Ammon's horn (tissue), 1 donor: Measurements from ENCODE around the gene NBPF3.
"Not testable (repeated sequence)": the region's sequence is repeated elsewhere in the genome, so short reads cannot be mapped to it uniquely, and the experiment has no call there.

Experiments
- DNase-seq: peaks from one replicate; pipeline ENCODE4 v3.0.0-alpha.2; 2016; ENCODE audit warnings: low spot score

NBPF3 gene

DNA sequence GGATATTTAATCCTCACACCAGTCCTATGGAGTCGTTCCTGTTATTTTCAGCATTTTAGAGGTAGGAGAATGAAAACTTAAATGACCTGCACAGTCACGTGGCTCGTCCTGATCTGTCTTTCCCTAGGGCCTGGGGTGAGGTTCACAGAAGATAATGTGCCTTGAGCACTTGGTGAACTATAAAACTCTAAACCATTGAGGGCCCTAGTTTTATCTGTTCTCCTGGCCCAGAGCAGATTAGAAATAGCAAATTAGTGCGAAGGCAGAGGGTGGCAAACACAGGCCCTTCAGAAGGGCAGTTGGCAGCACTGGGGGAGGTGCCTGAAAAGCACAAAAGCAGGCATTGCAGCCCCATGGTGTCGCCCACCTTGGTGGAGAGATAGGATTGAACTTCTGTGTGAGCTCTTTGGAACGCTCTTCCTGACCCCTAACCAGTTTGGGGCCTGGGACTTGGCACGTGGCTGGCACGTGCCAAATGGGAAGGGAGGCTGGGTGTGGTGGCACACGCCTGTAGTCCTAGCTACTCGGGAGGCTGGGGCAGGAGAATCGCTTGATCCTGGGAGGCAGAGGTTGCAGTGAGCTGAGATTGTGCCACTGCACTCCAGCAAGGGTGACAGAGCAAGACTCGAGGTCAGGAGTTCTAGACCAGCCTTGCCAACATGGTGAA is 1.2 kb upstream of the NBPF3 start:
- DNase-seq, result not testable (repeated sequence)

DNA sequence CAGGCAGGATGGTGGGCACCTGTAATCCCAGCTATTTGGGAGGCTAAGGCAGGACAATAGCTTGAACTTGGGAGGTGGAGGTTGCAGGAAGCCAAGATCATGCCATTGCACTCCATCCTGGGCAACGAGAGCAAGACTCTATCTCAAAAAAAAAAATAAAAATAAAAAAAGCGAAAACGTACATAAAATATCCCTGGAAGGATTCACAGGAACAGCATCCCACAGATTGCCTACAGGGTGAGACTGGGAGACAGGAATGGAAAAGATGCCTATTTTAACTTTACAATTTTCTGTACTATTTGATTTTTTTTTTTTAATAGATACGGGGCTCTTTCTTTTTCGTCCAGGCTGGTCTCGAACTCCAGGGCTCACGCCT is 604 bp upstream of the NBPF3 start:
- DNase-seq, result no peak

DNA sequence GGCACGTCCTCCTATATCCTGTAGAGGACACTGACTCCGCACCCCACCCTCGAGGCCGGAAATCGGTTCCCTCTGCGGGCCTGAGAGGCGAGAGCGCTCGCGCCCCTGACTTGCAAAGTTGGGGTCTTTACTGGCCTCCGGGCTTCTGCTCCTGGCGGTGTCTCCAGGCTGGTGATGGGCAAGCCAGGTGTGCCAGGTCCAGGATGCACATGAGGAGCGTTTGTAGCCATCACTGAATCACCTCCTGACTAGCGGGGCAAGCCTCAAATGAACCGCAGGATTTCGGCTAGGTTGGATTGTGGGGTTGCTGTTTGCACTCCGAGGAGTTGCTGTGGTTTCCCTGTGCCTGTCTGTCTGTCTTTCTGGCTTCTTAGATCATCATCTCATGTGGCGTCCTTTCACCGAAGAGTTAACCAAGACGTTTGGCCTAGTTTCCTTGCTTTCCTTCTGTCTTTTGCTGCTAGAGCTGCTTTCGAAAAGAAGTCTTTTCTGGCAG is 741 bp downstream of the NBPF3 start:
- DNase-seq, result not testable (repeated sequence)

GRCh38 chr1:21446647-21447046 is 6.7 kb downstream of the NBPF3 start:
- not testable (repeated sequence) for DNase-seq

GRCh38 chr1:21447311-21447710 is 7.4 kb downstream of the NBPF3 start:
- DNase-seq, result no peak

- no peak for DNase-seq
Observed at GRCh38 chr1:21449906-21450305, 10.0 kb downstream of the NBPF3 start.

DNA sequence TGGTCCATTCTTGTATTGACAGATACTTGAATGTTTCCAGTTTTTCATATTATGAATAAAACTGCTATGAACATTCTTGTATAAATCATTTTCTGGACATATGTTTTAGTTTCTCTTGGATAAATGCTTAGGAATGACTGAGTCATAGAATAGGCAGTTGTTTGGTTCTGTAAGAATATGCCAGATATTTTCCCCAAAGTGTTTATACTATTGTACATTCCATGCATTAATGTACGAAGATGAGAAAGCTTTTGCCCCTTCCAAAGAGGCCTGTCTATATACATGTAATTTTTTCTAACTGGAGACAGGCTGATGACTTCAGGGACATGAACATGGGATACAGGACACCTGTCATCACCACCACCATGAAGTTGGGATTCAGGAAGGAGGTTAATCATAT is 11.3 kb downstream of the NBPF3 start:
- DNase-seq, result no peak

GRCh38 chr1:21451981-21452411 is 12.1 kb downstream of the NBPF3 start:
- no peak for DNase-seq

GRCh38 chr1:21453964-21454614 is 14.2 kb downstream of the NBPF3 start:
- DNase-seq, result not testable (repeated sequence)

- not testable (repeated sequence) for DNase-seq
Observed at GRCh38 chr1:21454904-21455303, 15.0 kb downstream of the NBPF3 start.

DNA sequence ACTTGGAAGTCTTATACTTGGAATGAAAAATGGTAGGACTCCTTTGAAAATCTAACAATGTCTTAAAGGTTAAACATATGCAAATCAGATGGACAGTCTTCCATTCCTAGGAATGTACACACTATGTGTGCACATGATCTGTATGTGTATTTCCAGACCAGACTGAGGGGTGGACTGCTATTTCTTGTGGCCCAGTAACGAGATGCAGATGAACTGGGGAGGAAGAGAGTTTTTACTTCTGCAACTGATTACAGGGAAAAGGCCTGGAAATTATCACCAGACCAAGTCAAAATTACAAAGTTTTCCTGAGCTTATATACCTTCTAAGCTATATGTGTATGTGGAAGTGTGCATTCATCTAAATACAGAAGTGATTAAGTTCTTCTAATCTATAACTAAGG is 17.7 kb downstream of the NBPF3 start:
- no peak for DNase-seq

GRCh38 chr1:21465127-21465526 is 25.2 kb downstream of the NBPF3 start:
- not testable (repeated sequence) for DNase-seq

GRCh38 chr1:21467946-21468345 is 28.0 kb downstream of the NBPF3 start:
- DNase-seq, result not testable (repeated sequence)

DNA sequence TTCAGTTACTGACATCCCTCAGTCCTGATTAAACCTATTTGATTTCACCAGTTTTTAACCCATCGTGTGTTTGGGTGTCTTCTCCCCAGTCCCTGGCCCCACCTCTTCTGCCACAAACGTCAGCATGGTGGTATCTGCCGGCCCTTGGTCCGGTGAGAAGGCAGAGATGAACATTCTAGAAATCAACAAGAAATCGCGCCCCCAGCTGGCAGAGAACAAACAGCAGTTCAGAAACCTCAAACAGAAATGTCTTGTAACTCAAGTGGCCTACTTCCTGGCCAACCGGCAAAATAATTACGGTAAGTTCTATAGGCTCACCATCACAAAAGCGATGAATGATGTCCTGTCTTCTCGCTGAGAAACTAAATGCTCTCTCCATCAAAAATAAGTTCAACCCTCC is 28.7 kb downstream of the NBPF3 start:
- DNase-seq, result no peak

- no peak for DNase-seq
Observed at GRCh38 chr1:21469581-21469980, 29.6 kb downstream of the NBPF3 start.

DNA sequence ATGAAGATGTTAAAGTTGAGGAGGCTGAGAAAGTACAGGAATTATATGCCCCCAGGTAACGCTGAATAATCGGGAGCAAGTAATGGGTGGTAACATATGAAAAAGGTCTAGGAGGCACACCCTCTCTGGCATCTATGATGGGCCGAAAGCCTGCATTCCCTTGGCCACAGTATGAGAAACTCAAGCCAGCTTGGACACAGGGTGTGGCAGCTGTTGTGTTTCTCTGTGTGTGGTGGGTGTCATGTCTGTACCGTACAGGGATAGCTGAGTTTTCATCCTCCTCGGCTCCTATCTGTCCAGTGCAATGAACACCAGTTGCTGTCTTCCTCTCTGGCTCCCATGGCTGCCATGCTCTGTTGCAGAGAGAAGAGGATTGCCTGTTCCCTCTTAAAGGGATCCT is 32.9 kb downstream of the NBPF3 start:
- DNase-seq, result no peak

DNA sequence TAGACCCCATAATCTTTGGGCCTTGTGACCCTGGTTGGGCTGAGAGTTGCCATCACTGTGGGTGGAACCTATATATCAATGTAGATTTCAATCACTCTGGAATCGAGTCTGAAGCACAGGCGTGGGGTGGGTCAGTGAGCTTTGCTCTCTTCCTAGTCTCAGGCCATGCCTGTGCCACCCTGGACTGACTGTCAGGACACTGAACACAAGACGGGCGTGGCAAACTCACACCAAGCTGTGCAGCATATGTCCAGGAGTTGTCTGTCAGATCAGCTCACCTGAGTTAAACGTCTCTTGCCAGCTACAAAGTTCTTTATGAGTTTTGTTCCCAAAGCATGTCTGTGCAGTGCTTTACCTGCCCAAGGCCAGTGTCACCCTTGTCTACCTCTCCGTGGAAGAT is 38.4 kb downstream of the NBPF3 start:
- no peak for DNase-seq

DNA sequence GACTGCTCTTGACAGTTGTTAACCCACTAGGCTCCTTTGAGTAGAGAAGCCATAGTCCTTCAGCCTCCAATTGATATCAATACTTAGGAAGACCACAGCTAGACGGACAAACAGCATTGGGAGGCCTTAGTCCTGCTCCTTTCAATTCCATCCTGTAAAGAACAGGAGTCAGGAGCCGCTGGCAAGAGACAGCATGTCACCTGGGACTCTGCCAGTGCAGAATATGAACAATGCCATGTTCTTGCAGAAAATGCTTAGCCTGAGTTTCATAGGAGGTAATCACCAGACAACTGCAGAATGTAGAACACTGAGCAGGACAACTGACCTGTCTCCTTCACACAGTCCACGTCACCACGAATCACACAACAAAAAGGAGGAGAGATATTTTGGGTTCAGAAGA is 43.9 kb downstream of the NBPF3 start:
- not testable (repeated sequence) for DNase-seq

DNA sequence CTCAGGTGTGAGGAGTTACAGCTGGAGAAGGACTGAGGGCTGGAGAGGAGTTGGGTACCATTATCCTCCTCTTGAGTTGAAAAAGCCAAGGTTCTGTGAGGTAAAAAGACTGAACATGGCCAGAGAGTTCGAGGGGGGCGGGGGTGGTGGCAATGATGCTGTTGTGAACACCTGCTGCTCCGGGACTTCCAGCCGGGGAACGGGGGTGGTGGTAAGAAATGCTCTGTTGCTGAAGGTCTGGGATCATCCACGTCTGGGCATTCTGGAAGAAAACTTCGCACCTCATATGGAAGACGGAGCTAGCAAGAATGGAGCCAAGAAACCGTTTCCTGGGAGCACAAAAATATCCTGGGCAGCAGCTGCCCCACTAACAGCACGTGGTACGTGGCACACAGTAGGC is 49.2 kb downstream of the NBPF3 start:
- DNase-seq, result no peak

DNA sequence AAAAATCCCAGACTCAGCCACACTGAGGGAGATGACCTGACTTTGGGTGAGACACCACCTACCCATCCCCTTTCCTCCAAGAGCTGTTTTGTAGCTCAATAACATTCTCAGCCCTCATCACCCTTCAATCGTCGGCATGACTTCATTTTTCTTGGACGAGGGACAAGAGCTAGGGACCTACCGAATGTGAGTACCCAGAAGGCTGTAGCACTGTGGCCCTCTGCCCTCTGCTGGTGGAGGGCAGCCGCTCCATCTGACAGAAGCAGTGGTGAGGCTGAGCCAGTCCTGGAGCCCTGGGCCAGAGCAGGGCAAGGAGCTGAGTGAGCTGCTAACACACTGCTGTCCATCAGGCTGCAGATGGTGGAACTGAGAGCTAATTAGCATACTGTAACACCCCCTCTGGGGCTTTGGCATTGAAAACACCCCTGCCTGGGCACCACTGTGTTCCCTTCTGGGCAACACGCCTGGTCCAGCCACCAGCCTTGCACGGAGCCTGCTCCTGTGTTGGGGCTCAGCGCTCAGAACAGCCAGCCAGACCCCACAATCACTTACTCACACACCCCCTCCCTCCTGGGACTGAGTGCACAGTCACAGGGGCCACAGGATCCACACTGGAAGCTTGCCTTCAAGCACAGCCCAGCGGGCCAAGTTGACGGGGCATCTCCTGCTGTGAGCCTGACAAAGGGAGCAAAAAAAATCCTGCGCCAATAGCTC is 51.0 kb downstream of the NBPF3 start:
- no peak for DNase-seq

DNA sequence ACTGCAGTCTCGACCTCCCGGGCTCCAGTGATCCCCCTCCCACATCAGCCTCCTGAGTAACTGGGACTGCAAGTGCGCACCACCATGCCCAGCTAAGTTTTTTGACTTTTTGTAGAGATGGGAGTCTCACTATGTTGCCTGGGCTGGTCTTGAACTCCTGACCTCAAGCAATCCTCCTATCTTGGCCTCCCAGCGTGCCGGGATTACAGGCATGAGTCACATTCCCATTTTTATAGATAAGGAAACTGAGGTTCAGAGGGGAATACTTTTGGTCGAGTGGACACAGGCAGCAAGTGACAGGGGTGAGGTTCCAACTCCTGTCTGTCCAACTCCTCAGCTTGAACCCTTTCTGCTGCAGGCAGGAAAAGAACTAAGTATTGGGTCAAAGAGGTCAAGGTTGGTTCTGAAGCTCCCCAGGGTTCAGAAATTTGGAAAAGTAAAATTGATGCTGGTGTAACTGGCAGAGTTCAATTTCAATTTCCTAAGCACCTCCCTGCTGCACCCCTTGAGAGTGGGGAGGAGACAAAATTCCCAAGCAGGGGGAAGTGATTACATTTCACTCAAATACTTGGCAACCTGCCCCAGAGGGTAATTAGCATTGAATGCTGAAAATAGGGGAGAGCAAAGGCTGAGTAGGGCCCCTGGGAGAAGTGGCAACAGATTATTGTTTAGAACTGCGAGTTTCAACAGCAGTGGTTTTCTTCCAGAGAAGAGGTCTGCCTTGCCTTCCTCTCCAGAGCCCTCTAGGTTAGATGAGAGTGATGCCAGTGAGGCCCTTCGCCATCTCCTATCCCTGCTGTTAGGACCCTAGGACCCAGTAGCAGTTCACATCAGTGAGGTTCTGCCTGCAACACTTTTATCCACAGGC is 51.8 kb downstream of the NBPF3 start:
- DNase-seq, result no peak

GRCh38 chr1:21492356-21492625 is 52.4 kb downstream of the NBPF3 start:
- DNase-seq, result no peak
